IMR-90 (cell line): ENCODE results near the gene MED26. TPM values are rescaled to one million over a fixed set of nuclear protein-coding genes. Genes with fewer than 3 reads are reported as not detected.

Source experiments
- ATAC-seq: fragments of 200-7000 bp; cut with Tn5 transposase; 2 replicates; pipeline ENCODE4 v1.9.1; 2020; ENCODE audit warnings: low read depth, mild to moderate bottlenecking, moderate library complexity
- BruUV-seq: library from RNA; stranded (reverse); fragments of 400-500 nt; replicated peaks from 2 replicates; lab custom pipeline; 2021; lab: Mats Ljungman, UMichigan
- CTCF ChIA-PET: fragments of 300-600 bp; formaldehyde crosslinking; extraction: SDS; loops from one replicate; lab custom pipeline; 2021; ENCODE audit warnings: antibody characterized with exemption; lab: Yijun Ruan, JAX
- POLR2A ChIA-PET: fragments of 300-600 bp; sonication (Branson Sonifier 250); formaldehyde crosslinking; loops from one replicate; lab custom pipeline; 2022; ENCODE audit warnings: antibody characterized with exemption; ENCODE audit not compliant: unreplicated experiment; lab: Charles Lee
- DNase-seq: peaks from one replicate; pipeline ENCODE4 v3.0.0; 2013
- H2AFZ ChIP-seq: replicated peaks from 2 replicates; pipeline ENCODE3; 2013; ENCODE audit warnings: low read length, mild to moderate bottlenecking; ENCODE audit not compliant: poor library complexity
- H2AK5ac ChIP-seq: 2 replicates; pipeline ENCODE4 v1.6.1; 2013; ENCODE audit warnings: low read depth, low read length, inconsistent platforms
- H2AK9ac ChIP-seq: replicated peaks from 2 replicates; pipeline ENCODE3; 2013; ENCODE audit warnings: mild to moderate bottlenecking, low read depth, low read length, moderate library complexity; ENCODE audit not compliant: poor library complexity
- H2BK120ac ChIP-seq: 2 replicates; pipeline ENCODE4 v1.6.1; 2013; ENCODE audit warnings: low read depth, low read length, inconsistent platforms
- H2BK15ac ChIP-seq: 3 replicates; pipeline ENCODE4 v1.6.1; 2013; ENCODE audit warnings: low read depth, low read length, inconsistent platforms
- H2BK20ac ChIP-seq: 2 replicates; pipeline ENCODE4 v1.6.1; 2013; ENCODE audit warnings: low read depth, mild to moderate bottlenecking, inconsistent platforms, low read length, moderate library complexity
- H2BK5ac ChIP-seq: 2 replicates; pipeline ENCODE4 v1.6.1; 2013; ENCODE audit warnings: mild to moderate bottlenecking, low read depth, low read length, inconsistent platforms; ENCODE audit not compliant: poor library complexity, severe bottlenecking
- H3K14ac ChIP-seq: replicated peaks from 2 replicates; pipeline ENCODE4 v1.6.1; 2013; ENCODE audit warnings: low read depth, low read length, inconsistent platforms
- H3K18ac ChIP-seq: 2 replicates; pipeline ENCODE4 v1.6.1; 2013; ENCODE audit warnings: low read depth, low read length, control low read depth
- H3K23ac ChIP-seq: 2 replicates; pipeline ENCODE4 v1.6.1; 2013; ENCODE audit warnings: low read depth, low read length, inconsistent platforms
- H3K27ac ChIP-seq: 2 replicates; pipeline ENCODE4 v1.5.1; 2013; ENCODE audit warnings: mild to moderate bottlenecking, control low read depth, low read length; ENCODE audit not compliant: insufficient read depth
- H3K27me3 ChIP-seq: 2 replicates; pipeline ENCODE4 v1.6.1; 2013; ENCODE audit warnings: low read length; ENCODE audit not compliant: control insufficient read depth, insufficient read depth
- H3K36me3 ChIP-seq: 2 replicates; pipeline ENCODE4 v1.6.1; 2013; ENCODE audit warnings: low read length, mixed read lengths; ENCODE audit not compliant: control insufficient read depth, insufficient read depth
- H3K4ac ChIP-seq: 2 replicates; pipeline ENCODE4 v1.6.1; 2013; ENCODE audit warnings: low read depth, low read length, inconsistent platforms
- H3K4me1 ChIP-seq: 2 replicates; pipeline ENCODE4 v1.6.1; 2013; ENCODE audit warnings: low read length, mixed read lengths; ENCODE audit not compliant: control insufficient read depth, insufficient read depth
- H3K4me2 ChIP-seq: 2 replicates; pipeline ENCODE4 v1.6.1; 2013; ENCODE audit warnings: low read depth, mild to moderate bottlenecking, control low read depth, low read length, moderate library complexity
- H3K4me3 ChIP-seq: 2 replicates; pipeline ENCODE4 v1.5.1; 2013; ENCODE audit warnings: low read depth, mild to moderate bottlenecking, control low read depth, low read length, moderate library complexity; ENCODE audit not compliant: insufficient read depth
- H3K56ac ChIP-seq: 2 replicates; pipeline ENCODE4 v1.6.1; 2013; ENCODE audit warnings: low read length, inconsistent platforms; ENCODE audit not compliant: insufficient read depth; ENCODE audit errors: extremely low read depth
- H3K79me1 ChIP-seq, 2 experiments: 2 replicates each; pipeline ENCODE4 v1.6.1; 2013; ENCODE audit warnings: low read length in 2 of 2, inconsistent platforms in 1 of 2, low read depth in 1 of 2
- H3K9ac ChIP-seq: 2 replicates; pipeline ENCODE4 v1.6.1; 2013; ENCODE audit warnings: low read depth, low read length, control low read depth
- H3K9me1 ChIP-seq: 2 replicates; pipeline ENCODE4 v1.6.1; 2013; ENCODE audit warnings: low read length, inconsistent platforms; ENCODE audit not compliant: insufficient read depth
- H3K9me3 ChIP-seq: 2 replicates; pipeline ENCODE4 v1.6.1; 2013; ENCODE audit warnings: low read length; ENCODE audit not compliant: control insufficient read depth, insufficient read depth
- H4K20me1 ChIP-seq: 2 replicates; pipeline ENCODE4 v1.6.1; 2013; ENCODE audit warnings: low read length, inconsistent platforms; ENCODE audit not compliant: insufficient read depth
- H4K5ac ChIP-seq: 2 replicates; pipeline ENCODE4 v1.6.1; 2013; ENCODE audit warnings: mild to moderate bottlenecking, low read depth, low read length, control low read depth
- H4K8ac ChIP-seq, 2 experiments: 2 replicates each; pipeline ENCODE4 v1.6.1; 2013; ENCODE audit warnings: low read depth in 2 of 2, low read length in 2 of 2, control low read depth in 1 of 2, inconsistent platforms in 1 of 2
- H4K91ac ChIP-seq: 2 replicates; pipeline ENCODE4 v1.6.1; 2013; ENCODE audit warnings: low read depth, low read length, inconsistent platforms; ENCODE audit not compliant: insufficient read depth
- CTCF ChIP-seq: conservative IDR thresholded peaks from 2 replicates; pipeline ENCODE4 v1.5.1; 2012; ENCODE audit warnings: mild to moderate bottlenecking, low read depth, low read length, improper control_type of control experiment
- MXI1 ChIP-seq: IDR thresholded peaks from 2 replicates; pipeline ENCODE4 v1.6.1; 2012; ENCODE audit warnings: low read depth, mild to moderate bottlenecking, low read length, moderate library complexity, borderline replicate concordance
- NFE2L2 ChIP-seq: fragments of 150-350 bp; IDR thresholded peaks from 2 replicates; pipeline ENCODE4 v1.6.1; 2016; ENCODE audit warnings: low read depth, mild to moderate bottlenecking, low read length
- WGBS, 2 experiments: methylation state at CpG; one replicate each; pipeline versions ENCODE4 v1.1.5 to v1.1.7; 2013; ENCODE audit warnings: missing lambda C conversion rate in 2 of 2; ENCODE audit not compliant: insufficient read length in 1 of 2; ENCODE audit errors: extremely low coverage in 2 of 2; 5-methylcytosine and 5-hydroxymethylcytosine counted together
- dilution Hi-C: fragments of 300-500 bp; cut with HindIII; formaldehyde crosslinking; loops from one replicate; pipeline ENCODE4 v1.14.3; 2018; ENCODE audit warnings: low sequenced_read_pairs; ENCODE audit not compliant: unreplicated experiment
- in situ Hi-C: fragments of 300-500 bp; cut with MboI; formaldehyde crosslinking; loops from 3 replicates; pipeline ENCODE4 v1.14.3; 2019; ENCODE audit warnings: low sequenced_read_pairs, inconsistent platforms, mixed read lengths
- intact Hi-C: fragments of 100-400 bp; cut with micrococcal nuclease; formaldehyde crosslinking; loops from 2 replicates; pipeline ENCODE4 v1.10.0; 2022
- polyA plus RNA-seq, 3 experiments: library from polyadenylated mRNA; depleted of rRNA; stranded (reverse); fragments of >200 nt; gene quantifications; 2 replicates each; pipeline ENCODE4 v1.2.3, GENCODE V29; 2012; ENCODE audit warnings: low replicate concordance in 1 of 3
- total RNA-seq: library from RNA; depleted of rRNA; stranded (reverse); fragments of >200 nt; gene quantifications from 2 replicates; pipeline ENCODE4 v1.2.3, GENCODE V29; 2012

Gene MED26
- total and polyA plus RNA-seq, 2 of the 4 experiments (the other 2 are of a cell fraction) = 2.0 to 4.0 TPM

- ChIA-PET POLR2A (no interaction called here), CTCF (no interaction called here)
- Histone ChIP-seq H3K18ac (no peak overlapping the region), H3K4ac (no peak overlapping the region), H2AK5ac (no peak overlapping the region), H2BK15ac (no peak overlapping the region), H3K9me3 (no peaks in the 10 kb centered on the region), H3K27ac (no peak overlapping the region), H2AFZ (no peak overlapping the region), H3K9ac (no peak overlapping the region), H2BK5ac (no peak overlapping the region), H3K27me3 (no peaks in the 10 kb centered on the region), H4K20me1 (peaks cover 100% of the 10 kb centered on the region), H2AK9ac (peak overlapping the region; percentile 22), H3K56ac (no peak overlapping the region), H3K79me1 (peaks cover 42 to 97% of the 10 kb centered on the region in 2 experiments), H2BK120ac (no peak overlapping the region), H3K14ac (no peak overlapping the region), H4K8ac (no peak overlapping the region), H4K5ac (no peak overlapping the region), H3K23ac (no peak overlapping the region), H3K4me2 (no peak overlapping the region), H4K91ac (no peak overlapping the region), H3K4me3 (no peak overlapping the region), H3K4me1 (peaks cover 27% of the 10 kb centered on the region), H2BK20ac (no peak overlapping the region), H3K9me1 (peaks cover 71% of the 10 kb centered on the region), H3K36me3 (no peaks in the 10 kb centered on the region)
- DNase-seq (peak; percentile 25), ATAC-seq (peak; percentile 27; the same call in 1 of the 2 replicates)
- in situ Hi-C loops = no loop called here
- no peak for TF ChIP-seq MXI1
- no peak for TF ChIP-seq NFE2L2
- TF ChIP-seq CTCF = no peak
- intact Hi-C loops = no loop called here
- WGBS, 2 experiments = 56% methylated on average over 5 of the region's 10 CpGs; no CpG with 5 or more reads in 1 of the 2 experiments
- dilution Hi-C loops = no loop called here
- BruUV-seq = no TSS peak
Observed at GRCh38 chr19:16591803-16592556, 36.0 kb downstream of the MED26 start.
